NCI-H1417 treated with DMSO at 0.1 percent for 48 hours (cell line): ENCODE data around the gene TGFB2.
"Not testable (repeated sequence)": the region's sequence is repeated elsewhere in the genome, so short reads cannot be mapped to it uniquely, and the experiment has no call there.

Experiments
- DNase-seq: peaks from one replicate; lab custom pipeline; 2025; lab: John Stamatoyannopoulos, UW

The TGFB2 gene

DNA sequence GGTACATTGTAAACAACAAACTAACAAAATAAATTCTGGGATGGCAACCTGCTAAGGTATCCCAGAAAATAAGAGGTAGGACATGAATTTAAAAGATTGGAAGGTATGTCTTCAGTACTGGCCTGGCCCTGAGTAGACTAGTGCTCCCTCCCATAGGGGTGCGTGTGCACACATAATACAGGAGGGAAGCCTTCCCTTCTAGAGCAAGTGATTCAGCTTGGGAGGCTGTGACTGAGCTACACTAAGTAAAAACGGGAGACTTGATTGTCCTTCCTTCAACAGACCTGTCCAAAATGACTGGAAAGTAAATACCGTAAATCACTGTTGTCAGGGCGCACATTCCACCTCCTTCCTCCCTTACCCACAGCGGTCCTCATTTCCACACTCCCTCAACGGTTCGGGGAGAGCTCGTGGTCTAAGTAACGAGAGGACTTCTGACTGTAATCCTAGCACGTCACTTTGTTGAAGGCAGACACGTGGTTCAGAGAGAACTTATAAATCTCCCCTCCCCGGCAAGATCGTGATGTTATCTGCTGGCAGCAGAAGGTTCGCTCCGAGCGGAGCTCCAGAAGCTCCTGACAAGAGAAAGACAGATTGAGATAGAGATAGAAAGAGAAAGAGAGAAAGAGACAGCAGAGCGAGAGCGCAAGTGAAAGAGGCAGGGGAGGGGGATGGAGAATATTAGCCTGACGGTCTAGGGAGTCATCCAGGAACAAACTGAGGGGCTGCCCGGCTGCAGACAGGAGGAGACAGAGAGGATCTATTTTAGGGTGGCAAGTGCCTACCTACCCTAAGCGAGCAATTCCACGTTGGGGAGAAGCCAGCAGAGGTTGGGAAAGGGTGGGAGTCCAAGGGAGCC, at the start of gene TGFB2:
Gene TGFB2, plus strand, starts transcription at position 523 of the 859 bp plus-strand sequence. CDS start 1,366 bp downstream, outside the sequence.
- DNase-seq, result no peak

DNA sequence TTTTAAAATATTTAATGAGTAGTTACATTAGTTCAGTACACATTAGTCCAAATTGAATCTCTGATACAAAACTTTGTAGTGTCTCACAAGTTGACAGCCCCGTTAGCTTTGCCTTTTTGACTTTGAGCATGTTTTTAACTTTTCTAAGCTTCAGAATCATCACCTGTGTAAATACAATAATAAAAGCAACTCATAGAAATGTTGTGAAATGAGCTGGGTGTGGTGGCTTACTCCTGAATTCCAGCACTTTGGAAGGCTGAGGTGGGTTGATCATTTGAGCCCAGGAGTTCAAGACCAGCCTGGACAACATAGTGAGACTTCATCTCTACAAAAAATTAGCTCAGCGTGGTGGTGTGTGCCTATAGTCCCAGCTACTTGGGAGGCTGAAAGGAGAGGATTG, 49.0 kb upstream of the TGFB2 start:
- DNase-seq, result no peak

DNA sequence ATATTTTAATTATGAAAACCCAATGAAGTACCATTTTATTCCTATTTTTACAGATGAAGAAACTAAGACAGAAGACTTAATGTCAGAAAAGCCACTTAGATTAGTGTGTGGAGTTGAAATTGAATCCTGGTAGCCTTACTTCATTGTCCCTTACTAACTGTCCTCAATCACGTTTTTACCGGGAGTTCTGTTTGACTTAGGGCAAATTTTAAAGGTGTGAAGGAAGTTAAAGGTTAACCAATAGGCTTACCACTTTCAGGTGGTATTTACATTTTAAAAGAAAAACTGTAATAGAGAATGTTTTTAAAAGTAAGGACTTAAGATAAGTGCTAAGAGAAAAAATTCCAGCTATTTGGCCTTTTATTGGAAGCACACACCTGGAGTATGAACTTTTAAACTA, 47.7 kb upstream of the TGFB2 start:
- no peak for DNase-seq

DNA sequence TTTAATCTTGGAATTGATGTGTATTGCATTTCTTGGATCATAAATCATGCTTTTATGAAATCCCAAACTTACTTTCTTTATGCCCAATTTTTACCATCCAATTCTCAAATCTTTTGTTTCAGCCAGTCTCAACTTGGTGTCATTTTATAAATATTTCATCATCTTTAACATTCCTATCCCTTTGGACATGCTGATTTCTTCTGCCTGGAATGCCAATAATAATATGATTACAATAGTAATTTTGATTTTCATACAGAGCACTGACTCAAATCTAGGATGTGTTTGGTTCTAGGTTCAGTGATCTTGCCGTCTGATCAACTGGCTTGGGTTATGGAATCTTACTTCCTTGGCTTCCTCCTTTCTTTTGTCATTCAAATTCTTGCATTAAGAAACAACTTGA, 47.3 kb upstream of the TGFB2 start:
- no peak for DNase-seq

DNA sequence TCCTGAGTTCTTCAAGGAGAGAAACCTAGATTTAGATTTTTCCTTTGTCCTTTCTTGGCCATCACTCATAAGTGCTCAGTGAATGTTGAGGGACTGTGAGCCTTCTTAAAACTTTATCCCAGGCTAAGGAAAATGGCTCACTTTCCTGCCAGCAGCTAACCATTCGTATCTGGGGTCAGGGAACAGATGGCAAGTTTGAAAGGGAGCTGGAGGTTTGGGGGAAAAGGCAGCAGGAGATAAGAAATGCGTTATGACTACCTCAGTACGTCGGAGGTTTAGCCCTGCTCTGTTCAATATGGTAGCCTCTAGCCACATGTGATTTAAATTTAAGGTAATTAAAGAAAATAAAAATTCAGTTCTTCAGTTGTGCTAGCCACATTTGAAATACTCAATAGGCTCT, 46.7 kb upstream of the TGFB2 start:
- no peak for DNase-seq

DNA sequence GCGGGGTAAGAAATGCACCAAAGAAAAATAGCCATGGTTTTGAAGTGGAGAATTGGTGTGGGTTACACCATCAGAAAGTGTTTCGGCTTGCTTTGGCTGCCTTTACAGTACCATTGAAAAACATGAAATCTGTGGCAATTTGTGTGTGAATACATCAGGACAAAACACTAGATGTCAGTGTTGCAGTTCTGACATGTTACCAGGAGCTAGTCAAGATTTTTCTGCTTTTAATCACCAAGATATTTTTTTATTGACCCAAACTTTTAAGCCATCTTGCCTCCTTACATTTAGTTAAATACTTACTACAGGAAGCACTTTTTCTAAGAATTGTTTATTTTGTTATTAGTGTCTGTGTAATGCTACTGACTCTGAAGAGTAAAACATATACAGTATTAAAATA, 45.7 kb upstream of the TGFB2 start:
- DNase-seq, result peak; percentile 1

DNA sequence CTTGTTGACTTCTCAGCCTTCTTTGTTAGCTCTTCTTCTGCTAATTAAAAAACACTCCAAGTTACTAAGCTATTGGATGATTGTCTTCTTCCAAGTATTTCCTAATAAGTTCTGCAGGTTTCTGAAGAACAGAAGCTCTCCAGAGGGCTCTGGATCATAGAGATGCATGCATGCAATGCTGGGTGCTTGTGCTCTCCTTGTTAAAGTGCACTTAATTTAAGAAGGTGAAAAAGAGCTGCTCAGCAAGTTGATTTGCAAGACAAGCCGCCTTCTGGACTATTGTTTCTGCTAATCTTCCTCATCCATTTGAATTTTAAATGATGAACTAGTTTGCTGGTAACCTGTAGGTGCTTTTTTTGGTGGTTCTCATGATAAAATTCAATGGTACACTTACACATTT, 43.9 kb upstream of the TGFB2 start:
- no peak for DNase-seq

DNA sequence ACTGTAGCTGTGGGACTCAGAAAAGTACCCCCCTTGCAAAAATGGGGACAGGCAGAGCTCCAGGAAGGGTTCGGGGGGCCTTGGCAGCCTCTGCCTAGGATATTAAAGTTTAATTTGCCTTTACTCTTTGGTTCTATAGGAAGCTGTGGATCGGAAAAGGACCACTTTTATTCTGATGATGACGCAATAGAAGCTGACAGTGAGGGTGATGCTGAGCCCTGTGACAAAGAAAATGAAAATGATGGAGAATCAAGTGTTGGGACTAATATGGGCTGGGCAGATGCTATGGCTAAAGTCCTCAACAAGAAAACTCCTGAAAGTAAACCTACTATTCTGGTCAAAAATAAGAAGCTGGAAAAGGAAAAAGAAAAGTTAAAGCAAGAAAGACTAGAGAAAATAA, 43.0 kb upstream of the TGFB2 start:
- DNase-seq, result no peak

DNA sequence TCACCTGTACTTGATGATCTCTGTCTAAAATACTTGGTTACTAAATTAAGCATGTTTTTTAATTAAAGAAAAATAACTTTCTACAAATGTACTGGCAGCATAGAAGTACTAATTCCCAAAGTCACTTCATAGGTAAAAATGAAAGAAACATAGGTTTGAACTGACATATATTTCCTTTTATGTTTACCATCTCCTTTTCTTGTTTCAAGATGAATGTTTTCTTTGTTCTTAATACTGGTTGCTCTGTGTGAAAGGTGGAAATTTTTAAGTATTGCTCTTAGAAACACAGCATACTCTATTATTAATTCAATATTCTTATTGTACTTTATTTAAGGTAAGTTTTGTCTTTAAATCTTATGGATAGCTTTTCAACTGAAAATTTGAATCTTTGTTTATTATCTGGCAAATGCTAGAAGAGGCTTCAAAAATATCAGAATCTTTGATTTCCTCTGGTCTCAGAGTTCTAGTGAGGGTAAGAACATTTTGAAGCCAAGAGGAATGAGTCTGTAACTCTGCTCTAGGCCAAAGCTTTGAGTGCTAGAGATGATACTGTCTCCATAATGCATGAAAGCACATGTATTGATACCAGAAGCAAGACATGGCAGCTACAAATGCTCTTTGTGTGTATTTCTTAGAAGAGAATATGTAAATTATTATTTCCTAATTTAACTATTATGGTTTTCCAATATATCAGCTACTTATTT, 41.8 kb upstream of the TGFB2 start:
- DNase-seq, result no peak

DNA sequence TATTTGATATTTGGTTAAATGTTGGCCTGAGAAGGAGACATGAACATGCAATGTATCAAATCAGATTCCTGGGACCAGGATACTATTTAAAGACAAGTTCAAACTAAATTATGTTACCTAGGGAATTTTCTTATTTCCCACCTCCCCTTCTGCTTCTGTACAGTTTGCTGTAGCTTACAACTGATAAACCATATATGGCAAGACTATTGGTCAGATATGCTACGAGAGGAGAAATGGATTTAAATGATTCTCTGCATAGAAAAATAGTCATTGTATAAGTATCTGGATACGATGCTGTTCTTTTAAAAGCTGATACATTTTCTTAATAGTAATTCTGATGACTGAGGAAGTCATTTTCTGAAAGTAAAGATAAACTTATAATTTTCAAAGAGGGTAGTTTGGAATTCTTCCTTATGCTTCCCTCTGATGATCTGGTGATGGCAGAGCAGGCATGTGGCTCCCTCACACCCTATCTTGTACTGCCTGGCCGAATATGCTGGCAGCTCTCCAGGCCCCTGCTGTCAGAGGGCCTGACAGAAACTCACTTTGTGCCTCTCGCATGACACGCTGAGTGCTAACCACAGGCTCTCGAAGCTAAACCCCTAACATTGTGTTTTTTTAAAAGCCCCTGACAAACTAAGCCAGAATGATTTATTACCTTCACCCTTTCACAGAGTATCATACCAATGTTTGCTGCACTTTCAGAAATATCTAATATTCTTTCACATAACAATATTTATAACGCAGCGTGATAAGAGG, 40.7 kb upstream of the TGFB2 start:
- DNase-seq, result peak; percentile 74

DNA sequence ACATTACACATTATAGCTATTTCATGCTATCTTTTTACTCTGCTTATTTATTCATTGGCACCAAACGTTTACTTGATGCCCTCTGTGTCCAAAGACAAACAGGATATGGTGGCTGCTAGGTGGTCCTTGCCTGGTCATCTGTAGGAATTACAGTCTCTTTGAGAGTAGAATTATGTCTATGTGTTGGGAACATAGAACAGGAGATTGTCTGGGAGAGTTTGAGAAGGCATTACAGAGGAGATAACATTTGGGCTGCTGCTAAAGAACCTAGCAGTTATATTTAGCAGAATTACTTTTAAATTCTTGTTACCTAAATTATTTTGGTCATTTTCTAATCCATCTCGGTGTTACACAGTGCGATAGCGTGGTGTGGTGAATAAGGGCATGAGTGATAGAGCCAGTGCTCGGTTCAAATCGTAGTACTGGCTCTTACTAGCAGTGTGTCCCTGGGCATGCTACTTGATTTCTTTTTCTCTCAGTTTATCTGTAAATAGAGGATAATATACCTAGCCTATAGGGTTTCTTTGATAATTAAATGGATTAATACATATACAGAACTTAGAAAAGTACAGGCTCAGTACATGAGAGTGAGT, 39.6 kb upstream of the TGFB2 start:
- no peak for DNase-seq

DNA sequence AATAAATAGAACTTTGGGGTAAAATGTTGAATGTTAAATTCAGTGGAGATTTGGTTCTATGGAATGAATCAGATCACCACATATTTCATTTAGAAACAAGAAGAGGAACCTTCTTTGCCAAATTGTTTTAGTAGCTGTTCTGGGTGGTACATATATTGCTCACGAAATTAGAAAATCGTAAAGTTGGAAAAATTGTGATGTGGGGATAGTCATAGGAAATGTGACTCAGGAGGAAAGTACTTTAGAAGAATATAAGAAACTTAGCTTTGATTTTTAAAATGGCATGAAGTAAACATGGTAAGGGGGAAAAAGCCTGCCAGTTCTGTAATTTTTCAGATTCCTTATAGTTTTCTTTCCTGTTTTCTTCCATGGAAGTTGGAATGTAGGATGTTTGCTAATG, 32.6 kb upstream of the TGFB2 start:
- no peak for DNase-seq

DNA sequence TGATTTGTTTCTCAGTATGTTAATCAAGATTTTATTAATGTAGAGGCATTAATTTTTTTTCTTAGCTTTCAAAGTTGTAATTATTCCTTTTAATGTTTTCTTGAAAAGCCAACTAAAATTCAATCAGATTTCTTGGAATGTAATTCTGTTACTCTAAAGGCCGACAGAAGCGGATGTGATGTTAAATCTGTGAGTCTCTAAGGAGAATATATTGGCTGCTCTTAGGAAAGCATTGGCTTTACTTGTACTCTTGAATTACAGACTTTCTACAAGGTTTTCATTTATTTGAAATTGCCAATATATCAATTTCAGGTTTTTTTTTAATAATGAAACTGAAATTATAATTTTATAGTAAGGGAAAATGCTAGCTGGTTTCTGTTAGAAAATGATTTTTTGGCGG, 30.8 kb upstream of the TGFB2 start:
- DNase-seq, result no peak

DNA sequence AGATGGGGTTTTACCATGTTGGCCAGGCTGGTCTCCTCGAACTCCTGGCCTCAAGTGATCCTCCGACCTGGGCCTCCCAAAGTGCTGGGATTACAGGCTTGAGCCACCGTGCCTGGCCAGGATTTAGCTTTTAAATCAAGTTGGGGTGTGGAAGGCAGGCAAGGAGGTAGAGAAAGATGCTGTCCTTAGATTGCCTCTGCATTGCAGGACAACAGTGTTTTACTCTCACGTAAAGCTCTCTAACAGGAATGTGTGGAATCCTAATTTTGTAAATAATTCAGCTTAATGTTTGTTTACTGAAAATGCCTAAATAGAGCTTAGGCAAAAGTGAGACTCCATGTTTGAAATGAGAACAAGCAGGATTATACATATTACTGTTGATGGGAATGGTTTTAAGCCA, 29.5 kb upstream of the TGFB2 start:
- DNase-seq, result no peak

DNA sequence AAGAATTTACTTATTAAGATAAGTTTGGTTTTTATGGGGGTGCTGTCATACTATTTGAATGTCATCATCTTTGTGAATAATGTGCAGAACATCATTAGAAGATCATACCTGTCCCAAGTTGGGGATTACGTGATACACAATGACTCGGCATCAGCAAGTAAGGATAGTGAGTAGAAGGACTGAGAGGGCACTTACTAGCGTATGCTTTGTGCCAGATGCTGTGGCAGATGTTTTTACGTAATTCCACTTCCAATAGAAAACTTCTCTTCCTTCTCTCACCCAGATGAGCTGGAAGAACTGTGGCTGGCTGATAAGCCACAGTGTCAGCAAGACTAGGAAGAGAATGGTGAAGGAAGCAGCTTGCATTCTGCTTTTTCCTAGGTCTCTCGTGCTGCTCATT, 28.1 kb upstream of the TGFB2 start:
- DNase-seq, result no peak

DNA sequence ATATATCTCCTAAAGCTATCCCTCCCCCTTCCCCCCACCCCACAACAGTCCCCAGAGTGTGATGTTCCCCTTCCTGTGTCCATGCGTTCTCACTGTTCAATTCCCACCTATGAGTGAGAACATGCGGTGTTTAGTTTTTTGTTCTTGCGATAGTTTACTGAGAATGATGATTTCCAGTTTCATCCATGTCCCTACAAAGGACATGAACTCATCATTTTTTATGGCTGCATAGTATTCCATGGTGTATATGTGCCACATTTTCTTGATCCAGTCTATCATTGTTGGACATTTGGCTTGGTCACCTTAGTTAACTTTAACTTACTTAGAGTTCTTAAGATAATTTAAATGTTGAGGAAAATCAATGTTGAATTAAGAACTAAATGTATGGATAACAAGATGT, 25.0 kb upstream of the TGFB2 start:
- not testable (repeated sequence) for DNase-seq

DNA sequence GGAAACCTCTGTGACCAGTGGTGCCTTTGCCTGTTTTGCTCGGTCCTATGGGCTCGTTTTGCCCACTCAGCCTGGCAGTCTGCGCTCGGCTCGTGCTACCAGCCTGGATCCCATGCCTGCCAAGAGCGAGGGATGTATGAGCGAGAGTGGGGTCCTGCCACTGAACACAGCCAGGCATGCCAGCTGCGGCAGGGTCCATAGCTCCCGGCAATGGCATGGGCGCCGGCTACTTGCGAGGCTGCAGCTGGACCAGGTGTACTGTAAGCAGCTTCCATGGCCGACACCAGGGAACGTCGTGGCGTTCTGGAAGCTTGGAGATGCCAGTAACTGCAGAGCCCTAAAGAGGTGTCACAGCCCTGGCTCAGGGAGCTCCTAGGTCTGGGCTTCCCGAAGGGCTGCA, 22.4 kb upstream of the TGFB2 start:
- DNase-seq, result no peak

DNA sequence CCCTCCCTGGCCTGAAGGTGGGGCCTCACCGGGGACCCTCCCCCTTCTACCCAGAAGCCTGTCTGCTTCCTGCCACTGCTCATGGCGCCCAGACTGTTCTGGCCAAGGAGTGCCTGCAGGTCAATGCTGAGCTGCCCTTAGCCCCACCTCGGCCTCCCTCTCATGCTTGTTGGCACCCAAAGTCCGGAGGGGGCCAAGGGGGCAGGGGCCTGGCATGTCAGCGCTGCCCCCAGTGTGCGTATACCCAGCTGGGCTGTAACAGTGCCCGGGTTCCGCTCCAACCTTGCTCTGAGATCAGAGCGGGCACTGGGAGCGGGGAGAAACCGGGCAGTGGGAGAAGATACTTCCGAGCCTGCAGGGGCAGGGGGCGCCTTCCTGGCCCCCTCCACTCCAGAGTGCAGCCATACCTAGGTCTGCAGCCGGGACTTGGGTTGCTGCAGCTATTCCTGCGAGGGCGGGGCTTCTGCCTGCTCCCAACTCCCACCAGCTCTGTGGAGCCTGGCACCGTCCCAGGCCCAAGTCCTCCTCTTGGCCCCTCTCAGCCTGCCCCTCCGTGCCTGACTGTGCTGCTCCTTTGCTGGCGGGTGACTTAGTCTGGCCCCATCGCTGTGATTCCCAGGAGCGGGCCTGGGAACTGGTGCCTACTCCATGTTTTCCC, 21.4 kb upstream of the TGFB2 start:
- DNase-seq, result no peak

DNA sequence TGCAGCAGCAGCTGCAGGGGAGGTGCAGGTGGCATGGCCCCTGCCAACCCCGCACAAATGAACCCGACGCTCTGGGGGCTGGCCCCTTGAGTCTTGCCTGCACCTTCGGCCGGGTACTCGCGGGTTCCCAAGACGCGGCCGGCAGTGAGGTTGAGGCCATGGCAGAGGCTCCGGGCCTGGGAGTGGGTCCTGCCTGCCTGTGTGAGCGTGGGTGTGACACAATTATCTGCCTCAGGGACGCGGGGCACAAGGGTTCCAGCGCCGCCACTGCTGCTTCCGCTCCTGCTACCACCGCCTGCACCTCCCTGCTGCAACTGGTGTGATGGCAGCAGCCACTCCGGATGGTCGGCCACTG, 20.9 kb upstream of the TGFB2 start:
- DNase-seq, result no peak

DNA sequence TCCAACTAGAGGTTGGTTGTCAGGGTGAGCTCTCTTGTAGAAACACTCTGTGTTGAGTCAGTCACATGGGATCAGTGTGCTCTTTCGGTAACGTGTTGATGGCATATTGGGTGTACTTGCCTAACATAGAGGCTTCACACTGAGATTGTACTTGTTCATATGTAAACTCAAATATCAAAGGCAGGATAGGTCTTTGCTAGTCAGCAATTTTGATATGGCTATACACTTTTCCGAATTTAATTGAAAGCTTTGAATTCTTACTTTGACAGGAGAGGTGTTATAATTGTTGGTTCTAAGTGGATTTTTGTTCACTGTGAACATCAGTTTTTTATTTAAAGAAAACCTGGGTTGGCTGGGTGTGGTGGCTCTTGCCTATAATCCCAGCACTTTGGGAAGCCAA, 16.4 kb upstream of the TGFB2 start:
- DNase-seq, result no peak

DNA sequence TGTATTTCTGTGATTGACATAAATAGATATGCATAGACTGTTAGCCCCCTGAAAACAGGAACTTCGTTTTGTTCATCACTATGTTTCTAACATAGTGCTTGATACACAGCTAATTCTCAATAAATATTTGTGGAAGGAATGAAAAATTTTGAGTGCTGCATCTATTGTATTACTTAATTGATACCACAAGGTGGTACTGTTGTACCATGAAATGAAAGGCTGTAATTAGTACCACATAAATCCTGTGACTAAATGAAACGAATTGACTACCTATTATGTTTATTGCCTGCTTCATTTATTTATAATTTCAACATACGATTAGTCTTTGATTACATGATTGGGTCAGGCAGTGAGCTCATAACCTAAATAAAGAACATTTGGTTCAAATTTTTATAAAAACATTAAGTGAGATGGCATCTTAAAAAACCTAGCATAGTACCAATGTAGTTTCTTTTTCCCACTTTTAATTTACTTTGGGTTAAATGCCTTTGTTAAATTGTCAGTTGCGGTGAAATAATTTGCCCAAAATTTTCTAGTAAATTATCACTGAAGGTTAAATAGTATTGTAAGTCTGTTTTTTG, 15.0 kb upstream of the TGFB2 start:
- DNase-seq, result peak; percentile 41

DNA sequence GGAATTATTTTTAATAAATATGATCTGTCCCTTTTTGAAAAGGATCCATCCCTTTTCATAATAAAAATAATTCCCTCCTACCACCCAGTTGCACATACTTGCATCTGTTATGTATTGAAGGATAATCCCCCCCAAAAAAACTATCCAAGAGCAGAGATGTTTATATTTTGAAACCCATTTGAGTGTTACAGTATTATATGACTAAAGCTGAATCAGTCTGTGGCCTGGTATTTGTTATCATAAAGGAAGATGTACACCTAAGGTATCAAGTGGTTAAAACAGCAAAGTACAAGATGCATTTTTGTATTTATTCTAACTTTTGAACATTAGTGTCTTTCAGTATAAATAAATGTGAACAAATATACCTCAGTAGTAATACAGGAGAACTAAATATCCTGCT, 12.7 kb upstream of the TGFB2 start:
- no peak for DNase-seq
